Measurements from ENCODE around the gene ADRA1B. TPM values are rescaled to one million over a fixed set of nuclear protein-coding genes. Genes with fewer than 3 reads are reported as not detected.

The ADRA1B gene
- polyA plus RNA-seq (ENCODE audit: insufficient read length) = 2.6 TPM
- long read RNA-seq, donor 1 = 0 reads
- long read RNA-seq, donor 2, partial matches to known transcripts = 0 of 1 reads
- long read RNA-seq, donor 2, other reads (novel, unspliced or antisense) = 0 of 1 reads
- long read RNA-seq, donor 3 = 0 reads
- long read RNA-seq, donor 4, partial matches to known transcripts = 0 of 1 reads
- long read RNA-seq, donor 4, other reads (novel, unspliced or antisense) = 0 of 1 reads
- long read RNA-seq, donor 5, partial matches to known transcripts = 0 of 1 reads
- long read RNA-seq, donor 5, other reads (novel, unspliced or antisense) = 0 of 1 reads
- long read RNA-seq, donor 6, partial matches to known transcripts = 0 of 2 reads
- long read RNA-seq, donor 6, other reads (novel, unspliced or antisense) = 0 of 2 reads
- long read RNA-seq, donor 7, partial matches to known transcripts = 0 of 1 reads
- long read RNA-seq, donor 7, other reads (novel, unspliced or antisense) = 0 of 1 reads
- long read RNA-seq, donor 8 = 0 reads

- DNase-seq = peak; percentile 72
Measured at GRCh38 chr5:159915904-159916840, at the start of gene ADRA1B. ADRA1B (plus strand) TSS chr5:159916482; CDS start chr5:159916906, 424 bp downstream.

GRCh38 chr5:159873680-159874079 is 42.6 kb upstream of the ADRA1B start:
- no peak for DNase-seq

GRCh38 chr5:159874263-159874662 is 42.0 kb upstream of the ADRA1B start:
- no peak for DNase-seq

- no peak for DNase-seq
Measured at GRCh38 chr5:159877016-159877415, 39.3 kb upstream of the ADRA1B start.

GRCh38 chr5:159877894-159878448 is 38.3 kb upstream of the ADRA1B start:
- DNase-seq = no peak

- DNase-seq = peak; percentile 46
Measured at GRCh38 chr5:159878988-159879471, 37.3 kb upstream of the ADRA1B start.

- no peak for DNase-seq
Measured at GRCh38 chr5:159880676-159881075, 35.6 kb upstream of the ADRA1B start.

GRCh38 chr5:159881967-159882366 is 34.3 kb upstream of the ADRA1B start:
- no peak for DNase-seq

GRCh38 chr5:159883522-159883950 is 32.7 kb upstream of the ADRA1B start:
- DNase-seq = no peak

GRCh38 chr5:159884917-159885620 is 31.2 kb upstream of the ADRA1B start:
- no peak for DNase-seq

- no peak for DNase-seq
Measured at GRCh38 chr5:159886296-159886695, 30.0 kb upstream of the ADRA1B start.

- DNase-seq = no peak
Measured at GRCh38 chr5:159887050-159887449, 29.2 kb upstream of the ADRA1B start.

- no peak for DNase-seq
Measured at GRCh38 chr5:159888860-159889259, 27.4 kb upstream of the ADRA1B start.

GRCh38 chr5:159890141-159890540 is 26.1 kb upstream of the ADRA1B start:
- DNase-seq = no peak

- peak; percentile 70 for DNase-seq
Measured at GRCh38 chr5:159891371-159891770, 24.9 kb upstream of the ADRA1B start.

- DNase-seq = no peak
Measured at GRCh38 chr5:159893040-159893695, 23.1 kb upstream of the ADRA1B start.

- DNase-seq = no peak
Measured at GRCh38 chr5:159894149-159894720, 22.0 kb upstream of the ADRA1B start.

GRCh38 chr5:159897786-159898393 is 18.4 kb upstream of the ADRA1B start:
- no peak for DNase-seq

GRCh38 chr5:159899067-159900049 is 16.9 kb upstream of the ADRA1B start:
- DNase-seq = no peak

Measured in left kidney (tissue), 8 donors.